HG02642 (cell line): ENCODE data around the gene CH25H.

Source experiments
- ATAC-seq: cut with Tn5 transposase; IDR thresholded peaks from one replicate; pipeline ENCODE4 v1.9.1; 2021; ENCODE audit warnings: mild to moderate bottlenecking; ENCODE audit not compliant: unreplicated experiment, poor library complexity

The CH25H gene

DNA sequence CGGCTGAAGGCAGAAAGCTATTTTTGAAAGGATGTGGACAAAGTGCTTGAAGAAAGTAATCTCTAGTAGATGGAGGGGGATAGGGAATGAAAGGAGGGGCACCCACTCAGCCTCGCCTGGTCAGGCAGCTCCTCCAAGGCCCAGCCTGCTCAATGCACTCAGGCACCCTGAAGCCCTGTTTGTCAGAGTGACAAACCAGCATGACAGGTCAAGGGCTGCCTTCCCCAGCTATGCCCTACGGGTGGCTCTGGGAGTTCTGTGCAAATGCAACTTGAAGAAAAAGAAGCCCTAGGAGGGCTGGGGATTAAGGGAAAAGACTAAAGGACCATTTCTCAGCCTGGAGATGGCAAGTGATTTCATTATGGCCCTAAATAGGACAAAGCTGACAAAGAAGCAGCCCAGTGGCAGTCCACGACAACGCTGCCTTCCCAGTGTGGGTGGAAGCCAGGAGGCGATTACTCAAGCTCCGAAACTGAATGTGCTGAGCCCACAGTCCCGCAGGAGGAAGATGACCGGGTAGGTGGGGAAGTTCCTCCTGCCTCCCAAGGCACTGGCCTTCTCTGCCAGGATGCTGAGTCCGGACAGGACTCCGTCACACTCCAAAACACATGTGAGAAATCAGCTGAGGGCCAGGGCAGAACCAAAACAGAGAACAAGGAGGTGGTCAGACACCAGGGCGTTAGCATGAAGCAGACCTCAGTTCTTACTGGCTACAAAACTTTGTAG, 28.1 kb upstream of the CH25H start:
- ATAC-seq = no peak

DNA sequence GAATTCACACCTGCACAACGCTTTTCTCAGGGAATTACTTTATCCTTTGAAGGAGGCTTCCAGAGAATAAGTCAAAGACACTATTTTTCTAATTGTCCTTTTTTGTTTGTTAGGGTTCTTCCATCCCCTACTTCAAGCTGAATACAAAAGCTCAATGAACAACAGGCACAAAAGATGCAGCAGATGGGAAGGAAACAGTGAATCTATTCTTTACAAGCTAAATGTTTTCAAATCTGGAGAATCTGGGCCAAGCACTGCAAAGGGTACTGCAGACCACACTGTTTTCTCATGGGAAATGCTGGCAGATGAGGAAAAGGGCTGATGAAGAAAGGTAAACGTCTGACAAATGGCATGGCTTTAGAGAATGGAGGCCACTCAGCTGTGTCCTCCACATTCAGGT, 25.9 kb upstream of the CH25H start:
- no peak for ATAC-seq

DNA sequence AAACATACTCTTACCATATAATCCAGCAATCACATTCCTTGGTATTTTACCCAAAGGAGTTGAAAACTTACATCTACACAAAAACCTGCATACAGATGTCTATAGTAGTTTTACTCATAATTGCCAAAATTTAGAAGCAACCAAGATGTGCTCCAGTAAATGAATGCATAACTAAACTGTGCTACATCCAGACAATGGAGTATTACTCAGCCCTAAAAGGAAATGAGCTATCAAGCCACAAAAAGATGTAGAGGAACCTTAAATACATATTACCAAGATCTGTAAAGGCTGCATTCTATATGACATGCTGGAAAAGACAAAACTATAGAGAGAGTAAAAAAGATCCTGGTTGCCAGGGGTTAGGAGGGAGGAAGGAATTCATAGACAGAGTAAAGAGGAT, 21.8 kb upstream of the CH25H start:
- no peak for ATAC-seq

DNA sequence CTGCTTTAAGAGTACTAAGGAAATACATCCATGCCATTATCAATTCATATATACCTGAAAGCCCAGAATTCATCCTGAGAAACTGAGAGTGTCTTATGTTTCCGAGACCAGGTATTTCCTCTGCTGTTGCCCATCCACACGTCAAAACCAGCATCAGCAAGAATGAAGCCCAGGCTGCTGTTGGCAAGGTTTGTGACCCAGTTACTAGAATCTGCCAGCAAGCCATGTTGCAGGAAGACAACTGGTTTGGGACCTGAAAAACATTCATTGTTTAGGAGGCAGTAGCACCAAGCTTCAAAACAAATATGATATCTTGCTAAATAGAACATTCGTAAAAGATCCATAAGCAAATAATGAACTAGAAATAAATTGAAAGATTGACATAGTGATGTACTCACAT, 21.0 kb upstream of the CH25H start:
- ATAC-seq = no peak

DNA sequence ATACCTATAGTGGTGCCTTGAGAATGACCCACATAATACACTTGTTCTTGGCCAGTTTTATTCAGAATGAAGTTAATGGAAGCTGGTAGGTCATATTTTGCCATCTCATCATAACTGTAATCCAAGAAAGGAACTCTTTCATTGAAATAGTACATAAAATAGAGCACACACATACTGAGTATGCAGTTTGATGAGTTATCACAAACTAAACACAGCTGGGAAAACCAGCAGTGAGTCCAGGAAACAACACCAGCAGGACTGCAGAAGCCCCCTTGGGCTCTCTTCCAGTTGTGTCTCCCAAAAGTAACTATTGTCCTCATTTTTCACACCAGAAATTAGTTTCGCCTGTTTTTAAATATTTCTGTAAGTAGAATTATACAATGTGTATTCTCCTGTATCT, 19.8 kb upstream of the CH25H start:
- no peak for ATAC-seq

DNA sequence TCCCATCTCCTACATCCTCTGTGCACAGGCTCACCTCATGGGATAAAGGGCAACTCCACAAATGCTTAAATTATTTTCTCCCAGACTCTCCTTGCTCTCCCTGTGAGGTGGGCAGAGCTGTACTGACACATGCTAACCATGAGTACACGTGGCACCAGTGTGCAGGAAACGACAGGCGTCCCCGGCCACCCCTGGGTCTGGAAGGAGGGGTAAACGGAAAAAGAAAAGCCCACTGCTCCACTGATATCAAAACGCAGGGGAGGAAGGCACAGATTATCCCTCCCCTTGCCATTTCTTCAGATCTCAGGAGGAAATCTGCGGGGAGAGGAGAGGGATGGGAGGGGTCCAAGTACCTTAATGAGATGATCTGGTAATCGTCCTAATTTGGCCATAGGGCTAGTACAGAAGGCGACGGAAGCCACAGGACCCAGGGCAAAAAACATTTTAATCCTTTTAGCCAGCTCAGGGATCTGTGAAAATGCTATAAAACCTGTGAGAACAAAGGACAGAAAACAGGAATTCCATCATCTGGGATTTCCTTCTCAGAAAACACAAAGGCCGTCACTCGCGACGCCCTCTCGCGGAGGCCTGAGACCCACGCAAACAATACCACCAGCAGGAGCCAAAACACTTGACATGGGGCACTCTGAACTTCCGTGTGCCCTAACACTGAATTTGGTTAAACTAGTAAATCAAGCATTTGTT, 17.8 kb upstream of the CH25H start:
- no peak for ATAC-seq

DNA sequence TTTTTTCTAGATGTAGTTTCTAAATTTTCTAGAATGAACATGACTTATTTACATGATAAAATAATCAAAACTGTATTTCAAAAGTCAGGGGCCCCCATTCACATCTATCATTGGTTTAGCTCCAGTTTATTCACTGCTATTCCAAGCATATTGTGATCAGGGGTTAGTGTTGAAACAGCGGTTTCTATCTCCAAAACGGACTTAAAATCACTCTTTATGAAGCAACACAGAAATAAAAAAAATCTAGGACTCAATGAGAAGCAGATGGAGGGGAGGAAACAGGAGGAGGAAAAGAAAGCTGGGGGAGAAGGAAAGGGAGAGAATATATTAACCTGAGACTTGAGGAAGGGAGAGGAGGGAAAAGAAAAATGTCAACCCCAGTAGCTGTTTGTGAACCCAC, 14.8 kb upstream of the CH25H start:
- ATAC-seq = no peak

DNA sequence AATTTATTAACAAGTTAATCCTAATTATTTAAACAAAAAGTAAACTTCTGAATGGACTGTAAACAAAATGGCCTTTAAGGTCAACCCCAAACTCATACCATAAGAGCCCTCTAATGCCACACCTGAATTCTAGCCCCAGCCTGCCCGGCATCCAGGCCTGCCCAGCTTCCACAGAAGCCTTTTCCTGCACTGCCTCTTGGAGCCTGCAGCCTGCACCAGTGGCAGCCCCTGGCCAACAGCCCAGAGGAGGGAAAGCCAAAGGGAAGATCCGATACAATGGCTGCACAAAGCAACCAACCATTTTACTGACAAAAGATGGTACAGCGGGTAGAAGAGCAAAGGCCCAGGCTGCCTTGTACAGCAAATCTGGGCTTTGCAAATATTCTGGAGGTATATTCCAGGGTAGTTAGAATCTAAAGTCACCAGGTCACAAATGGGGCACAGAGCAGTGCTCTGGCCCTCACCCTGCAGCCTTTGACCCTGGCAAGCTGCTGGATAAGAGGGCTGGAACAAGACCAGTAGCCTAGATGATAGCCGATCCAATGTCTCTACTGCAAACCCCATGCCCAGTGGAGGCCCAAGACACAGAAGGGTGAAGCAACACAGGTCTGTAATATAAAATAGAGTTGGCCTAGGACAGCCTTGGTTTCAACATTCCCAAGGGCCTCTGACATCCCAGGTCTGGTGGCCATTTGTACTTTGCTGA, 12.5 kb upstream of the CH25H start:
- no peak for ATAC-seq

DNA sequence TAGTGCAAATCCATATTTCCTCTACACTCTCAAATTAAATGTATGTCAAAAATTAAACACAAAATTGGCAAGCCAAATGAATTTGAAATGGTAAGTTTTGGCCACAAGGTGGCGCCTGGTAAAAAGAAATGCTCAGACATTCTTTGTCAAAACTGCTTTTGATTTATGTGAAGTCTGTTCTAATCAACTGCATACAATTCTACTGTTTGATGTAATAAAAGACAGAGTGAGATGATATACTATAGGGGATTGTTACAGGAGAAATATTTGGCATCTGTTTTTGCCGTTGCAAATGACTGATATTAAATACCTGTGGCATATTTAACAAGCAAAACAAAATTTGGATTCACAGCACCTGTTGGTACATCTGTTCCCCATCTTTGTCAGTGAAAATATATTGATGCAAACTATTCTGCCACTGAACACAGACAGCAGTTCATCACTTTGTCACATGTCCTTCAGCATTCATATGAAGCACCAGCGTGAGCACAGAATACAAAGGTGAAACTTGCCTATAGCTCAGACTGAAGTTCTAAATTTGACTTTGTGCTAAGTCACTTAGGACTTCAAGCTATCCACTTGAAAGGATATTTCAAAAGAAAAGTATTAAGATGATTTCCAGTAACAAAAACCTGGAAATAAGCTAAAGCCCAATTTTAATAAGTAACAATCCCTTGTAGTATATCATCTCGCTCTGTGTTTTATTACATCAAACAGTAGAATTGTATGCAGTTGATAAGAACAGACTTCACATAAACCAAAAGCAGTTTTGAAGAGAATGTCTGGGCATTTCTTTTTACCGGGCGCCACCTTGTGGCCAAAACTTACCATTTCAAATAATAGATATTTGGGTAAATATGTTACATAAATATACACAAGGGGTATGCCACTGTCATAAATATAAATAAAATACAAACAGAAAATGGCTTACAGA, 10.2 kb upstream of the CH25H start:
- no peak for ATAC-seq

DNA sequence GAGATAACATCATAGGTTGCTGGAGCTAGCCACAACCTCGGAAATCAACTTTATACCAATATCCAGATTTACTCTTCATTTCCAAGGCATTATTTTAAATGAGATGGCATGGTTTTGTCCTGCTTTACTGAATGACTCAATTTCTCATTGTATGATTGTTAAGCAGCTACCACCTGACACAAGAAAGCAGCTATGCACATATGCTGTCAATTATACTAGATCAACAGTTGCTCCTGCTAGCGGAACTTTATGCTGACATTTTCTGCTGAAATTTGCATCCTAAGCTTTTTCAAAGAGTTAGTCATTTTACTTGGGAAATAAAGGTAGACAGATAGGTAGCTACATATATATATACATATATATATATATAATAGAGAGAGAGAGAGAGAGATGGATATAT, 8.9 kb upstream of the CH25H start:
- no peak for ATAC-seq

DNA sequence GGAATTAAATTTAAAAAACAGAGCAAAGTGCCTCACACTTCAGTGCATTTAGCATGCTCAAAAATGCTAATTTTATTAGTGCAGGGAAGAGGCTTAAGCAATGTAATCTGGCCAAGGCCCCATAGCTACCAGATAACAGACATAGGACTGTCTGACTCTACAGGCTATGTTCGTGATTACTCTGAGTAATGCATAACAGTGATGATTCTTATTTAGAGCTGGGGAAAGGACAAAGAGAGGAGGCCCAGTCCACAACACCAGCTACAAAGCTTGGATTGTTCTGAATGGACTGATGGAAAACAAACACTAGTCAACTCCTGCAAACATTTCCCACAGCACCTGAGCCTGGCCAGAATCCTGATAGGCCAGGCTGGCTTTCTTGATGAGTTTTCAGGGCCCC, 8.4 kb upstream of the CH25H start:
- ATAC-seq = no peak

DNA sequence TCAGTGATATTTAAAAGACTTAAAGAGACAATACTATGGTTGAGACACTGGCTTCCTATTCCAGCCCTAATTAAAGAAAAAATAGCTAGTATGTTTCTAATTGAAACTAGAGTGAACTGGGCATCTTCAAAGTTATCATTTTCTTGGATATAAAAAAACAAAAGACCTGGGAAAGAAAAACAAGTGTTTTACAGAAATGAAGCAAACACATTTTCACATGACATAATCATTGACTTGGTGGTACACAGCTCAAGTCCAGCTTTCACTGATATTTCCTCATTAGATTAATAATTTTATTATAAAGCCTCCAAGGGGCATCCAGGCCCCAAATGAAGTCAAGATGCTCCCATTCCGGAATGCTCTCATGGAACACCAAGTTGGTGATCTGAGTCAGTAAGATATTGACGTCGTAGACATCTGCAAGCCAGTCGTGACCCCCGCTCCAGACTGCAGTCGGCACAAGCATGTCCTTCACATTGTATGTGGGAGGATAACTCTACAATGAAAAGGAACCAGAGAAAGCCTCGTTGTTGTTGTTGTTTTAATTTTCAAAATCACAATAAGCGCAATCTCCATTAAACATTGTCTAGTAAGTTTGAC, 7.5 kb upstream of the CH25H start:
- ATAC-seq = no peak

DNA sequence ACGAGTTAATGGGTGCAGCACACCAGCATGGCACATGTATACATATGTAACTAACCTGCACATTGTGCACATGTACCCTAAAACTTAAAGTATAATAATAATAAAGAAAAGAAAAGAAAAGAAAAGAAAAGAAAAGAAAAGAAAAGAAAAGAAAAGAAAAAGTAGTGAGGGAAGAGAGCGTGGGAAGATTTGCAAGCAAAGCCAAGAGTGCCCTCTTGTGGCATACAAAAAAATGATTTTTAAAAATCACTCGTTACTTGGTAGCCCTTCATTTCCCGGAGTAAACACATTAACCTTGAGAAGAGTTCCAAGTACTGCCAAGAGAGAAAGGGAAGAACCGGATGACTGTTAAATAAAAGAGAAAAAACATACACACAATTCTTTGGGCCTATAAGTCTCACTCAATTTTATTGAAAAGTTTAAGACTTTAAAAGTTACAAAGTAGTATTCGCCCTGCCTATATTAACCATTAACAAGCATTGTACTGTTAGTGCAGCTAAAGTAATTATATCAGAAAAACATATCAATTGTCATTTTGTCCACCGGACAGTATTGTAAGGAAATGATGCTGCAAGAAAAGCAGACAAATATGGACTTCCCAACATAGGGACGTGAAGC, 6.2 kb upstream of the CH25H start:
- no peak for ATAC-seq

DNA sequence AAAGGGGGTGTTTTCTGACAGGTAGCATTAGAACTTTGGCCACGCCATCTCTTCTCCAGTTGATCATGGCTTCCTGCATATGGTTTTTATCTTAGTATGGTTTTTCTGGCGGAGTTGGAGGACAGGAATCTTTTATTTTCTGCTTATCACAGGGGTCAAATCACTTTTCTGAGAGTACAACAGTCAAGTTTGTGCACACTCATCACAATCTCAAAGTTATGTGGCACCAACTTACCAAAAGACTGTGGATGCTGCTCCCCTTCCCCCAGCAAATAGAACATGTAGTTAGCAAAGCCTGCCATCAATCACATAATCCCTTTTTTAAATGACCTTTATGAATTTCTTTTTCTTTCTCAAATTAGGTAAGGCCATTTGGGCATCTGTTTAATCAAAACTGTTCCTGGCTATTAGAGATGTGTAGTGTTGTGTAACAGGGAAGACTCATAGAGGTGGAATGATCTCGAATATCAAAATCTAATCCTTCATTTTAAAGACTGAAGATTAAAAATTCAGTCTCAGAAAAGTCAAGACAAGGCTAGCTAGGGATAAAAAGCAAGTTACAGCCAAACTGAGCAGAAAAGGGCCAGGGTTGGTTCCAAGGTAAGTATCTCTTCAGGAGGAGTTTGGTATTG, 3.8 kb upstream of the CH25H start:
- ATAC-seq = no peak

DNA sequence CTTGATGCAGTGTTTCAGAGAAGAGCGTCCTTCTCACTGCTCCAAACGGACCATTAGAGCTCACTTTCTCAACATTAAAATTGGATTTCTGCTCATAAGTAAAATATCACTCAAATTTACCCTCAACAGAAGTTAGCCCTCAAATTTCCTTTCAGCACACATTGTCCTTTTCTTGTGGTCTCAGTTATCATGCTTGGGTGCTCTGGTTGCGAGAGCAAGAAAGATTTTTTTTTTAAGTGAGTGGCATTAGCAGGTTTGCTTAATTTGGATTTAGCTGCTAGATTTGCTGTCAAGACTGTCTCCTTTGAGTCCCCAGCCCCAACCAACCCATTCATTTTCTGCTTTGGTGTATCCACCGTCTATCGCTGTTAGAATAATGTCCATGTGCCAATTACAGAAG, 2.6 kb upstream of the CH25H start:
- ATAC-seq = no peak

DNA sequence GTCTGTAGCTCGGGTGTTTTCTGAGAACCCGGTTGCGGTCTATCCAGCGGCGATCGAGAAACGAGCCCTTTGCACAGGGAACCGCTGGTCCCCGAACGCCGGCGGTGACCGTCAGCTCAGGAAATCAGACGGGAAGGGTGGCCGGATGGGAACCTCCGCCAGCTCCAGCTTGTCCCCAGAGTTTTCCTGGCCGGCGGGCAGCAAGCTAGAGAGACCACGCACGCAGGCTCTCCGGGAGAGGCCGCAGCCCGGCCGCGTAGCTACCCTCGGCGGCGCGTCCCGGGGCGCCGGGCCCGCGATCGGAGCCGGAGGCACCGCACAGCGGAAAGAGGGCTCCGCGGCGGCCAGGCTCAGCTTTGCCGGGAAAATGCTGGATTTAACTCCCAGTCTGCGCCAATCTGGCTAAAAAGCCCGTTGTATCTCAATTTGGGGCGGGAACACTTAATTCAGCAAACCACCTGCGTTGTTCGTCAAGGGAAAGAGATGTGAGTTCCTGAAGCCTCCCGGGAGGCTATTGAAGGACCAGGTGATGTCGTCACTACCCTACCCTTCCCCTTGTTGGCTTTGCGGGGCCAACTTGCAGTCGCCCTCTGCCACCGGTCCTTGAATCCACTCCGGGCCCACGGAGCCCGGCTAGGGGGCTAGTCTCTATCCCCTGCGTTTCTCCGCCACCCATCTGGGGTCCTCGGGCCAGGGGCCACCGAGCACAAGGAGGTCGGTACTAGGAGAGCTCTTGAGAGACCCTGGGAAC, 859 bp upstream of the CH25H start:
- ATAC-seq = peak; percentile 28

DNA sequence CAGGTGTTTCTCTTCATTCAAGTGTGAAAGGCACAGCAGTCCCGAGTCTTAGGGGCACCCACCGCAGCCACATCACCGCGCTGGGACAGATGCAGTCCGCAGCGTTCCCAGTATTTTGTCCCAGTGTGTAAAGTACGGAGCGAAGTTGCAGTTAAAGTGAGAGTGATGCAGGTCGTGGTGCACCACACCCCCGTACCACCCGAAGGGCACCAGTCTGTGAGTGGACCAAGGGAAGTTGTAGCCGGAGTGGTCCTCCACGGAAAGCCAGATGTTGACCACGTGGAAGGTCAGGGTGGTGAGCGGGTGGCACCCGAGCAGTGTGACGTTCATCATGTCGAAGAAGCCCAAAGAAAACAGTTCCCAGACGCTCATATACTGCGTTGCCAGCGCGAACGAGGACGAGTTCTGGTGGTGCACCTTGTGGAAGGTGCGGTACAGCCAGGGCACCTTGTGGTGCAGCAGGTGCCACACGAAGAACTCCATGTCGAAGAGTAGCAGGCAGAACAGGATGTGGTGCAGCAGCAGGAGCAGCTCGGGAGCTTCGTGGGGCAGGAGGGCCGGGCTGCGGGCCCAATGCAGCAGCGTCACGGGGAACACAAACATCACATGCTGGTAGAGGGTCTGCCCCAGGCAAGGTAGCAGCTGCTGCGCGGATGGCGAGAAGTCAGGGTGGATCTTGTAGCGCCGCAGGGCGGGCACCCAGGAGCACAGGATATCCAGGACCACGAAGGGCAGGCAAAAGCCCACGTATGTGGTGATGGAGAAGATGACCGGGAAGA, 526 bp downstream of the CH25H start:
- peak; percentile 49 for ATAC-seq
